HG03342 (cell line): ENCODE data around the gene MIGA2.
"Not testable (repeated sequence)": the region's sequence is repeated elsewhere in the genome, so short reads cannot be mapped to it uniquely, and the experiment has no call there.

ENCODE experiments used
- ATAC-seq: cut with Tn5 transposase; IDR thresholded peaks from one replicate; pipeline ENCODE4 v1.9.1; 2021; ENCODE audit warnings: mild to moderate bottlenecking, moderate library complexity; ENCODE audit not compliant: unreplicated experiment

The MIGA2 gene

DNA sequence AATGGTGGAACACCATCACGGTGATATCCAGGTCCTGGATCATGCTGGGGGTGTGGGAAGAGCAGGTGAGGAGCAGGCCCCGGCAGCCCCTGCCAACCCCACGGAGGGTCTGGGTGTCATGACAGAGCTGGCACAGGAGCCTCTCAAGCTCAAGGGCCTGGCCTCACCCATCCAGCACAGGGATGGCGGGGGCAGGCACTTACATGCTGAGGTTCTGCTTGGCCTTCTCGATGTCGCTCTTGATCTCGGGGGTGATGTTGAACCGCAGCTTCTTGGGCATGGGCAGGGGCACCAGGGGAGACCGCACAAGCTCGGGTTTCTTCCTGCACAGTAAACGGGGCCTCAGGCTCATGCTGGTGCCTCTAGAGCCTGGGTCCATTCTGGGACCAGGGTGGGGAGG, 61.9 kb downstream of the MIGA2 start:
- ATAC-seq, result no peak

DNA sequence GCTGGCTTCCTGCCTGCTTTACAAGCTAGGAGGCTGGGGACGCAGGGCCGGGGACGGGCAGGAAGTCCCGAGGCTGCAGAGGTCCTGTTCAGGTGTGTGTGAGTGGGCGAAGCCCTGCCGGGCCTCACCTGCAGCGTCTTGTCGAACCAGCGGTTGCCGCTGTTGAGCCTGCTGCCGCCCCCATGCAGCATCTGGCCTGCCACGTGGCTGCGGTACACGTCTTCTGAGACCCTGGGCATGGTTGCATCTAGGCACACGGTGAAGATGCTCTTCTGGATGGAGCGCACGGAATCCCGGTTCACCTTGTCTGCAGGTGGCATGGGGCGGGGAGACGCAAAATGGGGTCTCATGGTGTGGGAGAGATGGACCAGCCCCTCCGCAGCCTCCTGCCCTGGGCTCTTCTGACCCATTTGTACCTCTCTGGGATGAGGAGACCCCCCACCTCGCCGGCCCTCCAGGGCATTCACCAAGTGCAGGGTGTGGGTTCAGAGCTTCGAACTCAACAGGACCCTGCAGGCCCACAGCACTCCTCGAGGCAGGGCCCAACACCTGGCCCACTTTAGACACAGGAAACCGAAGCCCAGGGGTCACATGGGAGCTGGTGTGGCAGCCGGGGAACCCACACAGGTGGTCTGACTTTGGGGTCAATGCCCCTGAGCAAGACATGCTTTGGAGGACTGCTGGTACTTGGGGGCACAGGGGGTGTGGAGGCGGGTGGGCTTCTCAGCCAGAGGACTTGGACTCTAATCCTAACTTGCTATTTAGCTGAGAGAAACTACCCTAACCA, 64.2 kb downstream of the MIGA2 start:
- no peak for ATAC-seq

DNA sequence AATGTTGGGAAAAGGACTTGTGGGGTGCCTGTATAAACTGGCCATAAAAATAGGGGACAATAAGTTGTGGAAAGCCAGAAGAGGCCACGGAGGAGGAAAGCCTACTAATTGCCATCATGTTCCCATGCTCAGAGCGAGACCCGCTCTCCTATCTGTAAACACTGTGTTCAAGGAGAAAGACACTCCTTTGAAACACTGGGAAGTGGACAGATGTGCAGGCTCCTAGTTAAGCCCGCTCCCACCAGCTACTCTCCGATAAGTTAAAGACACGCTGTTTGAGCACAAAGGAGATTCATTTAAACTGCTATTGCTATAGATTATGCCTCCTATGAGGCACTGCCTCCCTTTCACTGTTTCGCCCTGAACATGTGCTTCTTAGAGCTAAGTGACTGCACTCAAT, 64.9 kb downstream of the MIGA2 start:
- no peak for ATAC-seq

- no peak for ATAC-seq
Observed at GRCh38 chr9:129102095-129102525, 65.7 kb downstream of the MIGA2 start.

DNA sequence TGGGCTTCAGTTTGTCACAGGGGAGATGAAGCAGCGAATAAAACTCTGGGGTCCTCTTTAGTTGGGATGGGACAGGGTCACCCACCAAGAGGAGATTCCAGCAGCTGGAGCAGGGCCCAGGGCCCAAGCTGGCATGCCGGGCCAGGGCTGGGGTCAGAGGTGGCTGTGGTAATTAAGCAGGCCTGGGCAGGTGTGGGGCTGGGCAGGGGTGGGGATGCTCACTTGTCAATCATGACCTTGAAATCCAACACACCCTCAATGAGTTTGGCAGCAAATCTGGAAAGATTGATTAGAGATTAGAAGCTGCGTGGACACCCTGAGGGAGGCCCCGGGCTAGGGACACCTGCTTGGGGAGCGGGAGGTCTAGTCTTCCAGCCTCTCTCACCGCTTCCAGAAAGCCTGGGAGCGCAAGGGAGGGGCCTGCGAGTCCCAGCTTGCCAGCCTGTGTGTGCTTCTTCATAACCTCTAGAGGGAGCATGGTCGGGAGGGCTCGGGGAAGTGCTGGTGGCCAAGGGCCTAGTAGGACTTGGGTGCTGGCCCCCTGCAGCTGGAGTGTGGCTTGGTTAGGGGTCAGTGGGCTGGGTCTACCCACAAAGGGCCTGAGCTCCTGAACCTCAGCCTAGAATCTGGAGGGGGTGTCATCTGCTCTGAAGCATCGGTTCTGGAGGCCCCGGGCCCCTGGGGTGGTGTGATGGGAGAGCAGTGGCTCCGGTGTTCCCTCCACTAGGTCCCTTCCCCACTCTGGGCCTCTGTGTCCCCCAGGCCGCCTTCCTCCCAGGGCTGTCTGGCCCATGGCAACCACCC, 66.6 kb downstream of the MIGA2 start:
- ATAC-seq, result no peak

GRCh38 chr9:129103595-129103965, 67.2 kb downstream of the MIGA2 start:
- ATAC-seq, result no peak

DNA sequence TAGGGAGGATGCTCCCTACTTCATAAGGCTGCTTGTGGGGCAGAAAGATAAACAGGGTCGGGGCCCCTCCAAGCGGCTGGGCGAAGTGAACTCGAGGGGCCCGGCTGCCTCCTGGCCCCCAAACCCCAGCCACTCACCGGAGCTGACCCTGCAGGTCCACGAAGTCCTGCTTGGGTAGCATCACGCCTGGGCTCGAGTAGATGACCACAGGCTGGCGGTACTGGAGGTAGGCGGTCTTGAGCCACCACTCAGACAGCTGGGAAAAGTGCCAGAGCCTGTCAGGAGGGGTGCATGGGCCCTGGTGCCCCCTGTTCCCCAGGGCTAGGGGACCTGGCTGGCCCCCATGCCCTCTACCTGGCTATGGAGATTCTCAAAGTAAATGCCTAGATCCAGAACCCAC, 67.6 kb downstream of the MIGA2 start:
- ATAC-seq, result no peak

GRCh38 chr9:129105857-129106694, 69.7 kb downstream of the MIGA2 start:
- no peak for ATAC-seq

GRCh38 chr9:129107651-129108050, 71.2 kb downstream of the MIGA2 start:
- no peak for ATAC-seq

DNA sequence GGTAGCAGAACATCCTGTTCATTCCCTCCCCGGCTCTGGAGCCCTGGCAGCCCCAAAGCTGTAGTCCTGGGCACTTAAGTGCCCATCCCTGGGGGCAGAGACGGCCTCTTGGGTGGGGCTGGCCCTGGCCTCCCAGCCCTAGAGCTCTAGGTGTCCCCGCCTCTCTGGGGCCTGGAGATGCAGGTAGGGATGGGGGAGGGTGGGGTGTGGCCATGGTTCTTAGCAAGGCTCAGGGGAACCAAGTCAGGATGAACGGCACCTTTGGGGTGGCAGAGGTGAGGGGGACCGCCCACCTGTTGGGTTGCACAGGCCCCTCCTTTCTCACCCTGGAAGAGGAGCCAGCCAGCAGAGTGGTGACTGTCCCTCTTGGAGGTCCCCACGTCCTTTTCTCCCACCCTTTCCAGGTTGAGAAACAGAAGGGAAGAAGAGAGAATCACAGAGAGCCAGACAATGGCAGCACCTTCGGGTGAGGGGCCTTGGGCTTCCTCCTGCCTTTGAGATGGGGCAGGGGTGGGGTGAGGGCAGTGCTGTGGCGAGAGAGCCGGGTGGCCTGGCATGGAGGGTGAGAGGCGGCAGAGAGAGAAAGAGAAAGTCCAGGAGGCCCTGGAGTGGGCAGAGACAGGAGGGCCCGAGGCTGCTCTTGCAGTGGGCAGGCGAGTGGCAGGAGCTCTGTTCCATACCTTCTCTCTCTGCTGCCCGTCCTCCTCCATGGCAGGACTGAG, 71.8 kb downstream of the MIGA2 start:
- ATAC-seq, result no peak

- ATAC-seq, result no peak
Observed at GRCh38 chr9:129108805-129109536, 72.5 kb downstream of the MIGA2 start.

DNA sequence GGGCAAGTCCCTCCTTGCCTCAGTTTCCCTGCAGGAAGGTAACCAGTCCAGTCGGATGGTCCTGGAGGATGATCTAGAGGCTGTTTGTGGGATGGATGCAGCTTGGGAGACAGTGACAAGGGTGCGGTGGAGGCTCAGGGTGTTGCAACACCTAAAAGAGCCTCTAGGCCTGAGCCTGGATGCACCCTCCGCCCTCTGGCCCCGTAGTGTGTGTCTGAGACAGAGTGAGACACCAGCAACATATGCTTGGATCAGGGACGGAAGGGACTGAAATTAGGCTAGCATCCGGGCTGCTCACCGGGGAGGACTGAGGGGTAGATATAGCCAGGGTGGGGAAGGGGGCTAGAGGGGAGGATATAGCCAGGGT, 73.1 kb downstream of the MIGA2 start:
- no peak for ATAC-seq

- ATAC-seq, result peak; percentile 12
Observed at GRCh38 chr9:129109952-129110739, 73.7 kb downstream of the MIGA2 start.

- ATAC-seq, result peak; percentile 77
Observed at GRCh38 chr9:129110740-129111527, 74.5 kb downstream of the MIGA2 start, which contains the start of the genes CRAT and PTPA. CRAT (minus strand) TSS chr9:129110793; CDS start chr9:129110509, 284 bp downstream. PTPA (plus strand) TSS chr9:129111415; CDS start chr9:129111601, 186 bp downstream.

DNA sequence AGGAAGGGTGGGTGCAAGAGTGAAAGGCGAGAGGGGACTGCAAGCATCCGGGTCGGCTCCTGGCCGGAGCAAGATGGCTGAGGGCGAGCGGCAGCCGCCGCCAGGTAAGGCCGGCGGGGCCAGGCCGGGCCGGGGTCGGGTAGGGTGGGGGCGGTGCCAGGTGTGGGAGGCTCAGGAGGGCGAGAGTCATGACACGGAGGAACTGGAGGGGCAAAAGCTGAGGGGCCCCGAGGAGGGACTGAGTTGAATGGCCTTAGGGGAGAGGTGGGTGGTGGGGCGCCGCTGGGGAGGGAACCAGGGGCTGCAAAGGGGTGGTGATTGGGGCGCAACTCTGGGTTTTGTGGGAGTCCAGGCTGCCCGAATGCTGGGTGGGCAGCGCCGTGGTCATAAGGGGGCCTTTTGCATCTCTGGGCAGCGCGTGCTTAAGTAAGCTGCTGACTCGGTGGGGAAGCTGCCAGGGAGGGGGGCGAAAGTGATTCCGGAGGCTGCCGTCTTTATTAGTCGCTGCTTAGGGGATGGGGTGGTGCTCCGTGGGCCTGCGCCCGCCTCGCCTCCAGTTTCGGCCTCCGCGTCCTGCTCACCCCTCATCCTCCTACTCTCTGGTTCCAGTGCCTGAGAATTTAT, 75.2 kb downstream of the MIGA2 start:
- peak; percentile 24 for ATAC-seq

DNA sequence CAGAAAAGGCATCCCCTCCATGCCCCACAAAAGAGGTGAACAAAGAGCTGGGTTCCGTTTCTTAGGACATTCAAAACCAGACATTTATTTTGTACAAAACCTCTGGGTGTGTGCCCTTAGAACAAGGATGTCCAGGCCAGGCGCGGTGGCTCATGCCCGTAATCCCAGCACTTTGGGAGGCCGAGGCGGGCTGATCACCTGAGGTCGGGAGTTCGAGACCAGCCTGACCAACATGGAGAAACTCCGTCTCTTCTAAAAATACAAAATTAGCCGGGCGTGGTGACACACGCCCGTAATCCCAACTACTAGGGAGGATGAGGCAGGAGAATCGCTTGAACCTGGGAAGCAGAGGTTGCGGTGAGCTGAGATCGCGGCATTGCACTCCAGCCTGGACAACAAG, 76.1 kb downstream of the MIGA2 start:
- not testable (repeated sequence) for ATAC-seq

DNA sequence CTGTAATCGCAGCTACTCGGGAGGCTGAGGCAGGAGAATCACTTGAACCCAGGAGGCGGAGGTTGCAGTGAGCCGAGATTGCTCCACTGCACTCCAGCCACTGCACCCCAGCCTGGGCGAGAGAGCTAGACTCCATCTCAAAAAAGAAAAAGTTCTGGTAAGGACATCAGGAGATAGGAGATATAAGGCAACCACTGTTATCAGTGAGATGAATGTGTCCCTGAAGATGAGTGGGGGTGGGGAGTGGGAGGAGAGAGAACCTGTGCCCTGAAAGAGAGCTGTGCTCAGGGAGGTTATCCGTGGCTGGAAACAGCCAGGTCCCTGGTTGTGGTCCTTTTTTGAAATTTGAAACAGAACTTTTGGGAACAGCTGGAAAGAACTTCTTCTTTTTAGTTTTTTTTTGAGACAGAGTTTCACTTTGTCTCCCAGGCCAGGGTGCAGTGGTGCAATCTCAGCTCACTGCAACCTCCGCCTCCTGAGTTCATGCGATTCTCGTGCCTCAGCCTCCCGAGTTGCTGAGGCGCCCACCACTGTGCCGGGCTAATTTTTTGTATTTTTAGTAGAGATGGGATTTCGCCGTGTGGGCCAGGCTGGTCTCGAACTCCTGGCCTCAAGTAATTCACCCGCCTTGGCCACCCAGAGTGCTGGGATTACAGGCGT, 77.3 kb downstream of the MIGA2 start:
- no peak for ATAC-seq
